Sigmoid colon (tissue), 7 donors: Measurements from ENCODE around the gene TNFRSF9. TPM values are rescaled to one million over a fixed set of nuclear protein-coding genes. Genes with fewer than 3 reads are reported as not detected.

ENCODE experiments used
- DNase-seq: peaks from one replicate; pipeline ENCODE4 v3.0.0-alpha.2; 2019
- H3K27ac ChIP-seq, 4 donors: fragments of 200-600 bp; sonication (generic); one replicate each; pipeline ENCODE4 v1.5.1; 2016 to 2019; ENCODE audit warnings: mild to moderate bottlenecking in 1 of 4
- H3K27me3 ChIP-seq, 3 donors: fragments of 200-600 bp; sonication (generic); one replicate each; pipeline ENCODE4 v1.5.1; 2019; ENCODE audit warnings: mild to moderate bottlenecking in 1 of 3
- H3K36me3 ChIP-seq, 4 donors: fragments of 200-600 bp; sonication (generic); one replicate each; pipeline ENCODE4 v1.5.1; 2016 to 2019
- H3K4me1 ChIP-seq, 4 donors: fragments of 200-600 bp; sonication (generic); one replicate each; pipeline ENCODE4 v1.5.1; 2017 to 2019
- H3K4me3 ChIP-seq, 4 donors: fragments of 200-600 bp; sonication (generic); one replicate each; pipeline ENCODE4 v1.5.1; 2017 to 2019; ENCODE audit warnings: mild to moderate bottlenecking in 2 of 4, moderate library complexity in 1 of 4
- H3K9me3 ChIP-seq, 4 donors: fragments of 200-600 bp in 3 of 4; sonication (generic) in 3 of 4; one replicate each; pipeline versions ENCODE4 v1.5.1 to v1.6.1; 2013 to 2019
- EP300 ChIP-seq, 4 donors: sonication (generic); formaldehyde crosslinking; IDR thresholded peaks; one replicate each; pipeline ENCODE4 v1.6.1; 2017; ENCODE audit warnings: antibody characterized with exemption in 4 of 4
- POLR2A ChIP-seq, 2 donors: fragments of 450-650 bp; IDR thresholded peaks; one replicate each; pipeline ENCODE4 v1.6.1; 2016; ENCODE audit warnings: antibody characterized with exemption in 2 of 2, mild to moderate bottlenecking in 2 of 2, moderate library complexity in 2 of 2
- POLR2AphosphoS5 ChIP-seq, 4 donors: sonication (generic); formaldehyde crosslinking; IDR thresholded peaks; one replicate each; pipeline ENCODE4 v1.6.1; 2017; ENCODE audit warnings: antibody characterized with exemption in 4 of 4
- WGBS, 2 donors: extraction: QIAGEN DNeasy Blood & Tissue Kit; methylation state at CpG; one replicate each; pipeline ENCODE4 v1.1.7; 2013; 5-methylcytosine and 5-hydroxymethylcytosine counted together
- intact Hi-C: fragments of 100-400 bp; cut with DNase I; formaldehyde crosslinking; loops from one replicate; pipeline ENCODE4 v1.15.1; 2023
- polyA plus RNA-seq, 3 donors: library from polyadenylated mRNA; stranded (reverse); fragments of 200-250 nt; gene quantifications; one replicate each; pipeline ENCODE4 v1.2.3, GENCODE V29; 2013
- total RNA-seq, 4 donors: library from RNA; depleted of rRNA; stranded (reverse); fragments of >200 nt; gene quantifications; one replicate each; pipeline ENCODE4 v1.1.0, GENCODE V29; 2016
- TF ChIP-seq, protein P1 (sequence below), 4 experiments: fragments of 450-650 bp in 3 of 4; fragments of 200-600 bp in 1 of 4; IDR thresholded peaks; one replicate each; pipeline ENCODE4 v1.5.1; 2016 to 2019; ENCODE audit warnings: antibody characterized with exemption in 4 of 4, mild to moderate bottlenecking in 3 of 4, moderate library complexity in 2 of 4
- donor health status: healthy with polysubstance abuse.
- donor health status: Bipolar disorder and iron deficiency.
- donor health status: healthy.

TNFRSF9 gene
- total and polyA plus RNA-seq, 7 donors: 1.2 to 1.7 TPM; not detected in 5

DNA sequence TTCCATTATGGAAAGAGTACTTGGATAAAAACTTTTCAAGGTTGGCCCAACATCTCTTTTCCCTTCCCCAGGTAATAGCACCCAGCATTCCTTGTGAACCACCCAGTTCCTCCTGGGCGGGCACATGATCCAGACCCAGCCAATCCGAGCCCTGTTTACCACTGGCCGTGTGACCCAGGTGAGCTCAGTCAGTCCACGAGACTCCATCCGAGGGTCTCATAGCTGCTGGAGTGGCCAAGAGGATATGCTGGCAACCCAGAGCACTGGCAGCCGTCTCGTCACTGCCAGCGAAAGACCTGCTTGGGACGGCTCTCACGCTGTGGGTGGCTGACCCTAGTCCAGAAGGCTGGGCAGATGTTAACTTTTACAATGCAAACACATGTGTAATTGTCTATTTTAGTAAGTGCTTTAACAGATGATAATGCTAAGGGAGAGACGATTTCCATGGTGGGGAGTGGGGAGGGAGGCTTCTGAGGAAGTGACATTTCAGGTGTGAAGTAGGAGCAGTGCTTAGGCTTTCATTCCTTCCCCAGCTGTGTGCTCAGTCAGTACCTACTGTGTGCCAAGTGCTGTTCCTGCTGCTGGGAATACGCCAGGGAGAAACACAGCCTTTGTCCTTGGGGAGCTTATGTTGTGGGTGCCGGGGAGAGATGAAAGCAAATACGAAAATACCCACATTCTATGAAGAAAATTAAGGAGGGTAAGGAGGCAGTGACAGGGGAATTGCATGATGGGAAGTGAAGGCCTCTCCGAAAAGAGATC lies 45.4 kb upstream of the TNFRSF9 start:
- 85 to 87% methylated on average over 15 of the region's 15 CpGs for WGBS, 2 donors
- no peak for DNase-seq
- Histone ChIP-seq H3K27ac (no peak overlapping the region), H3K36me3 (peaks cover 0 to 45% (median 31%) of the 10 kb centered on the region in 4 donors), H3K4me3 (no peak overlapping the region), H3K9me3 (no peaks in the 10 kb centered on the region), H3K4me1 (peaks cover 0 to 19% (median 1%) of the 10 kb centered on the region in 4 donors), H3K27me3 (no peaks in the 10 kb centered on the region)
- TF ChIP-seq EP300 (IDR thresholded peaks at IDR 0.05) (no peak), POLR2A (IDR thresholded peaks at IDR 0.05) (no peak), POLR2AphosphoS5 (IDR thresholded peaks at IDR 0.05) (peak in 1 of 4 donors; percentile 15)
- TF ChIP-seq, protein P1, sequence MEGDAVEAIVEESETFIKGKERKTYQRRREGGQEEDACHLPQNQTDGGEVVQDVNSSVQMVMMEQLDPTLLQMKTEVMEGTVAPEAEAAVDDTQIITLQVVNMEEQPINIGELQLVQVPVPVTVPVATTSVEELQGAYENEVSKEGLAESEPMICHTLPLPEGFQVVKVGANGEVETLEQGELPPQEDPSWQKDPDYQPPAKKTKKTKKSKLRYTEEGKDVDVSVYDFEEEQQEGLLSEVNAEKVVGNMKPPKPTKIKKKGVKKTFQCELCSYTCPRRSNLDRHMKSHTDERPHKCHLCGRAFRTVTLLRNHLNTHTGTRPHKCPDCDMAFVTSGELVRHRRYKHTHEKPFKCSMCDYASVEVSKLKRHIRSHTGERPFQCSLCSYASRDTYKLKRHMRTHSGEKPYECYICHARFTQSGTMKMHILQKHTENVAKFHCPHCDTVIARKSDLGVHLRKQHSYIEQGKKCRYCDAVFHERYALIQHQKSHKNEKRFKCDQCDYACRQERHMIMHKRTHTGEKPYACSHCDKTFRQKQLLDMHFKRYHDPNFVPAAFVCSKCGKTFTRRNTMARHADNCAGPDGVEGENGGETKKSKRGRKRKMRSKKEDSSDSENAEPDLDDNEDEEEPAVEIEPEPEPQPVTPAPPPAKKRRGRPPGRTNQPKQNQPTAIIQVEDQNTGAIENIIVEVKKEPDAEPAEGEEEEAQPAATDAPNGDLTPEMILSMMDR (IDR thresholded peaks at IDR 0.05): no peak
- intact Hi-C loops: no loop called here

DNA sequence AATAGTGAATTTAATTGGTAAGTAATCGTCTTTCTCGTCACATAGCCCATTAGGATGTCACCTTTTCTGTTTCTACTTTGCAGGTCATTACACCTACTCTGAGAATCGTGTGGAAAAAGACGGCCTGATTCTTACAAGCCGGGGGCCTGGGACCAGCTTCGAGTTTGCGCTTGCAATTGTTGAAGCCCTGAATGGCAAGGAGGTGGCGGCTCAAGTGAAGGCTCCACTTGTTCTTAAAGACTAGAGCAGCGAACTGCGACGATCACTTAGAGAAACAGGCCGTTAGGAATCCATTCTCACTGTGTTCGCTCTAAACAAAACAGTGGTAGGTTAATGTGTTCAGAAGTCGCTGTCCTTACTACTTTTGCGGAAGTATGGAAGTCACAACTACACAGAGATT lies 44.2 kb upstream of the TNFRSF9 start:
- Histone ChIP-seq H3K4me1 (peaks cover 0 to 17% (median 1%) of the 10 kb centered on the region in 4 donors), H3K9me3 (no peaks in the 10 kb centered on the region), H3K27ac (no peak overlapping the region), H3K4me3 (no peak overlapping the region), H3K36me3 (peaks cover 0 to 58% (median 34%) of the 10 kb centered on the region in 4 donors), H3K27me3 (no peaks in the 10 kb centered on the region)
- intact Hi-C loops: no loop called here
- DNase-seq: no peak
- TF ChIP-seq, protein P1 (IDR thresholded peaks at IDR 0.05): no peak
- no peak for TF ChIP-seq POLR2AphosphoS5 (IDR thresholded peaks at IDR 0.05)
- TF ChIP-seq POLR2A (IDR thresholded peaks at IDR 0.05): no peak
- no peak for TF ChIP-seq EP300 (IDR thresholded peaks at IDR 0.05)
- 94 to 96% methylated on average over 15 of the region's 15 CpGs for WGBS, 2 donors

DNA sequence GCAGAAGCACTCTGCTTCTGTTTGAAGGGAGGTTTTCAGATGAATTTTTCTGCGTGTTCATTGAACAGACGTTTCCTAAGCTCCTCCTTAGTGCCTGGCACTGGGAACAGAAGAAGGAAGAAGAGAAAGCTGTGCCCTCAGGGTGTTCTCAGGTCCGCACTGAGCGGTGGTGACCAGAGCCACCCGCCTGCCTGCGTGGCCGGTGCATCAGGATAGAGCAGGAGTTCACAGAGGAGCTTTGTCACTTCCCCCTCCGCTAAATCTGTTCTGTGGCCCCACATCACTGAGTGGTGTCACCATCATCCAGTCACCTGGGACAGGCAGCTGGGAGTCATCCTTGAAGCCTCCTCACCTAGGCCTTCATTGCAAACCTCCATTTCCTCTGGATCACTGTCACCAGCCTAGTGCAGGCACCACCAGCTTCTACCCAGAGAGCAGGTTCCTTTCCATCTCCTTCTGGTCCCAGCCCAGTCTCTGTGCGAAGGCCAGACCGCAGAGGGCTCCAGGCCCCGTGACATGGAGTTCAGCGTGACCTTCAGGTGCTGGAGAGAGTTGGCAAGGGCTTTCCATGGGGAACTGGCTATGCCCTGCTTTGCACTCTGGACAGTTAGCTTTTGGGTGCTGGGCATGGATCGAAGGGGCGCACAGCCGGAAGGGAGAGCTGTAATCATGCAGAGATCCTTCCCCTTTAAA lies 42.6 kb upstream of the TNFRSF9 start:
- WGBS, 2 donors: 95% methylated on average over 15 of the region's 15 CpGs

DNA sequence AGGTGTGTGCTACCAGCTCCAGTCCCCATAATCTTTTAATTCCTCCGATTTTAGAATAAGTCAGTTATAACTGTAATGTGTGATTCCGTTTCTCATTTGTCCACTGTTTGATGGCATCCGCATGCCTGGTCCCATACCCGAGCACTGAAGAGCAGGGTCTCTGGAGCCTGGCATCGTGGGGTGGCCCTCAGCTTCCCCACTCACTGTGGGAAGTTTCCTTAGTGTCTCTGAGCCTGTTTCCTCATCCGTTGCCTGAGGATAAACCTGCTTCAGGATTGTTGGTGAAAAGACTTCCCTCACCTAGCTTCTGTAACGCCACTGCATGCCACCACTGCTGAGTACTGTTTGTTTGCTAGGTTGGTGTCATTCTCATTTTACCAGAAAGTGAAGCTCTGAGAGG lies 40.3 kb upstream of the TNFRSF9 start:
- H3K4me1 ChIP-seq: peaks cover 0 to 12% (median 3%) of the 10 kb centered on the region in 4 donors
- intact Hi-C loops: no loop called here
- no peak overlapping the region for H3K4me3 ChIP-seq
- TF ChIP-seq POLR2A (IDR thresholded peaks at IDR 0.05) (no peak), EP300 (IDR thresholded peaks at IDR 0.05) (no peak), POLR2AphosphoS5 (IDR thresholded peaks at IDR 0.05) (no peak)
- TF ChIP-seq, protein P1 (IDR thresholded peaks at IDR 0.05): no peak
- no peak for DNase-seq
- 89 to 95% methylated on average over 7 of the region's 7 CpGs for WGBS, 2 donors
- no peaks in the 10 kb centered on the region for H3K9me3 ChIP-seq
- no peaks in the 10 kb centered on the region for H3K27me3 ChIP-seq
- H3K36me3 ChIP-seq: peaks cover 7 to 84% (median 42%) of the 10 kb centered on the region in 4 donors
- peak overlapping the region in 1 of 4 donors; percentile 20 for H3K27ac ChIP-seq

More for the DNA sequence above, 42.6 kb upstream of the TNFRSF9 start:
- Histone ChIP-seq H3K27me3 (no peaks in the 10 kb centered on the region), H3K36me3 (peaks cover 7 to 73% (median 46%) of the 10 kb centered on the region in 4 donors), H3K27ac (no peak overlapping the region), H3K4me1 (peaks cover 0 to 7% (median 1%) of the 10 kb centered on the region in 4 donors), H3K9me3 (no peaks in the 10 kb centered on the region), H3K4me3 (no peak overlapping the region)
- intact Hi-C loops: no loop called here
- DNase-seq: no peak
- TF ChIP-seq POLR2A (IDR thresholded peaks at IDR 0.05): no peak
- TF ChIP-seq, protein P1 (IDR thresholded peaks at IDR 0.05): no peak
- TF ChIP-seq EP300 (IDR thresholded peaks at IDR 0.05): no peak
- TF ChIP-seq POLR2AphosphoS5 (IDR thresholded peaks at IDR 0.05): no peak
